Karpas-422 (cell line): ENCODE results near the gene ELAVL2. TPM values are rescaled to one million over a fixed set of nuclear protein-coding genes. Genes with fewer than 3 reads are reported as not detected.

Source experiments
- DNase-seq: peaks from one replicate; pipeline ENCODE4 v3.0.0-alpha.2; 2015
- H2AFZ ChIP-seq: fragments of 200-600 bp; sonication (generic); 2 replicates; pipeline ENCODE4 v1.6.1; 2014; ENCODE audit warnings: antibody characterized with exemption, low read length, mixed read lengths
- H3K27ac ChIP-seq: fragments of 200-600 bp; sonication (generic); 2 replicates; pipeline ENCODE4 v1.5.1; 2014; ENCODE audit warnings: mild to moderate bottlenecking, low read length, moderate library complexity
- H3K27me3 ChIP-seq: fragments of 200-600 bp; sonication (generic); 2 replicates; pipeline ENCODE4 v1.6.1; 2014; ENCODE audit warnings: low read length, mixed read lengths
- H3K36me3 ChIP-seq: fragments of 200-600 bp; sonication (generic); 2 replicates; pipeline ENCODE4 v1.6.1; 2014; ENCODE audit warnings: low read length, mixed read lengths; ENCODE audit not compliant: insufficient read depth
- H3K4me1 ChIP-seq: fragments of 200-600 bp; sonication (generic); 2 replicates; pipeline ENCODE4 v1.6.1; 2014; ENCODE audit warnings: mild to moderate bottlenecking, low read length, mixed read lengths
- H3K4me2 ChIP-seq: fragments of 200-600 bp; sonication (generic); 2 replicates; pipeline ENCODE4 v1.6.1; 2014; ENCODE audit warnings: low read length, low read depth, mild to moderate bottlenecking; ENCODE audit not compliant: poor library complexity, severe bottlenecking
- H3K4me3 ChIP-seq: fragments of 200-600 bp; sonication (generic); 2 replicates; pipeline ENCODE4 v1.5.1; 2014; ENCODE audit warnings: mild to moderate bottlenecking, antibody characterized with exemption, low read length, mixed read lengths
- H3K79me2 ChIP-seq: fragments of 200-600 bp; sonication (generic); 2 replicates; pipeline ENCODE4 v1.6.1; 2014; ENCODE audit warnings: mild to moderate bottlenecking, low read length, mixed read lengths
- H3K9ac ChIP-seq: fragments of 200-600 bp; sonication (generic); 2 replicates; pipeline ENCODE4 v1.6.0; 2014; ENCODE audit warnings: low read length
- H3K9me2 ChIP-seq: fragments of 200-600 bp; sonication (generic), shearing (Covaris generic); replicated peaks from 2 replicates; pipeline ENCODE4 v1.6.0; 2014; ENCODE audit warnings: mild to moderate bottlenecking, low read length, moderate library complexity; ENCODE audit not compliant: insufficient read depth
- H3K9me3 ChIP-seq: fragments of 300-700, 200-600 bp; sonication (generic); 2 replicates; pipeline ENCODE4 v1.6.1; 2014; ENCODE audit warnings: low read length, mixed read lengths
- H4K20me1 ChIP-seq: fragments of 200-600 bp; sonication (generic); 2 replicates; pipeline ENCODE4 v1.6.1; 2014; ENCODE audit warnings: mild to moderate bottlenecking, antibody characterized with exemption, low read length, low read depth; ENCODE audit not compliant: insufficient read depth
- total RNA-seq: library from RNA; depleted of rRNA; stranded (reverse); fragments of >200 nt; shearing (Covaris generic); gene quantifications from 2 replicates; pipeline ENCODE4 v1.2.3, GENCODE V29; 2014; ENCODE audit warnings: low replicate concordance; rRNA removed

ELAVL2 gene
- not detected in 2 replicates for total RNA-seq

DNA sequence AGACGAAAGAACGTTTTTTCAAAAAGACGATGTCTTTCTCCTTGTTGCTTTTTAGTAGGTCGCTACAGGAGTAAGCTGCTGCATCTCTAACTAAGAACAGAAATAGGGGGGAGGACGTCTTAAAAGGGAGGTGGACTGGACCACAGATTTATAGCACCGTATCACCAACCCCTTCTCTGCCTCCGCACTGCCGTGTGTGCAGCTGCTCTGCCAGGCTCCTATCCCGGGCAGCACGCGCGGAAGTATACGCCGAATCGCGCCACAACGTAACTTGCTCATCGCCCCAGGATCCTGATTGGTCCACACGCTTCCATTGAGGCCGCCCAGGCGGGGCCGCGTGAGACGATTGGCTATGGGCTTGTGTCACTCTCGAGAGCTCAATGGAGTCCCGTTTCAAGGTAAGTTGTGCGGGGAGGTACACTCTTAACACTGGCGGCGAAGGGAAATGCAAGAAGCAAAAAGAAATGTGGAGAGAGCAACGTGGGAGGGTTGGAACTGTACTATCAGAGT is at the start of gene ELAVL2:
Gene ELAVL2, minus strand, starts transcription at position 121 of the 510 bp plus-strand sequence. CDS start 64,006 bp downstream, outside the sequence.
- Histone ChIP-seq H2AFZ (no peak within 1 kb of the TSS), H3K27ac (no peak within 1 kb of the TSS), H3K79me2 (no peaks in the 10 kb centered on the region), H3K4me2 (no peak within 1 kb of the TSS), H3K9me2 (no peaks in the 10 kb centered on the region), H3K27me3 (no peaks in the 10 kb centered on the region), H3K36me3 (no peaks in the 10 kb centered on the region), H3K4me3 (no peak within 1 kb of the TSS), H3K9ac (no peak within 1 kb of the TSS), H4K20me1 (no peaks in the 10 kb centered on the region), H3K4me1 (no peaks in the 10 kb centered on the region), H3K9me3 (0 out of 2 replicates have a peak, but pooled peaks cover 5% of the 10 kb centered on the region)
- DNase-seq, result no peak

DNA sequence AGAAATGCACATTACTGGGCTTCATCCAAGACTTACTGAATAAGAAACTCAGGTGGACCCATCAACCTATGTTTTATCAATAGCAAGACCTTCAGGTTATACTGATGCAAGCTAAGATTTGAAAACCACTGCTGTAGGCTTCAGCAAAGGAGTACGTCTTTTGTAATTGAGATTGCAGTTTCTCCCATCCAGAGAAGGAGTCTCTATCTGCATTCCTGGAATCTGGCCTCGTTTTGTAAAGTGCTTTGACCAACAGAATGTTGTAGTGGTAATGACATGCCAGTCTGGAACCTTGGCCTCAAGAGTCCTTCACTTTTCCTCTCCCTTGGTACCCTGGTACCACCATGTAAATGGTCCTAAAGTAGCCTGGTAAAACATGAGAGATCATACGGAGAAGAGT is 32.2 kb upstream of the ELAVL2 start:
- Histone ChIP-seq H2AFZ (no peak overlapping the region), H4K20me1 (no peaks in the 10 kb centered on the region), H3K27ac (no peak overlapping the region), H3K36me3 (no peaks in the 10 kb centered on the region), H3K4me1 (no peaks in the 10 kb centered on the region), H3K79me2 (no peaks in the 10 kb centered on the region), H3K9ac (no peak overlapping the region), H3K9me2 (no peaks in the 10 kb centered on the region), H3K9me3 (no peaks in the 10 kb centered on the region), H3K4me2 (no peak overlapping the region), H3K4me3 (no peak overlapping the region), H3K27me3 (no peaks in the 10 kb centered on the region)
- no peak for DNase-seq

DNA sequence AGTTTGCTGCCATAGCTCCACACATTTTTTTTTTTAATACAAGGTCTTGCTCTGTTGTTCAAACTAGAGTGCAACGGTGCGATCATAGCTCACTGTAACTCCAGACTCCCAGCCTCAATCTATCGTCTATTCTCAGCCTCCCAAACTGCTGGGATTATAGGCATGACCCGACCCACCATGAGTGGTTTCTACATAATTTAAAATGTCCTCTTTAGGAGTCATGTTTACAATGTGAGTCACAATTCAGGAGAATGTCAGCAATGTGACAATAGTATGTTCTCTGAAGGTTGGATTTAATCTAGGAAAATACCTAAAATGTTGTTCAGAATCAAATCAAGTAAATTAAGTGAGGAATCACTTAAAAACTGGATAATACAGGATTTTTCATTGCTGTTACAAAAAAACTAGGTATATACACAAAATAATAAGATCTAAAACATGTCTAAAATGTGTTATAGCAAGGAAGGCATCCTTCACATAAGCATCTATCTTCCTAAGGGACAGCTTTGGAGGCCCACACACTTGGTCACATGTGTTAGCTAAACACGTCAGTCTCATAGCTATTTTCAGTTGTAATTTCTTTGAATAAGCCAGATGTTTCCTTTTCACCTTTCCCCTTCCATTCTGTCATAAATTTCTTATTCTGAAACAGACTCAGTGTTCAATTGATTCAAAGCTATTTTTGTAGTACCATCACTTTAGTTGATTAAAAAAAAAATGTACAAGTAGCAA is 30.0 kb upstream of the ELAVL2 start:
- no peak overlapping the region for H3K9ac ChIP-seq

DNA sequence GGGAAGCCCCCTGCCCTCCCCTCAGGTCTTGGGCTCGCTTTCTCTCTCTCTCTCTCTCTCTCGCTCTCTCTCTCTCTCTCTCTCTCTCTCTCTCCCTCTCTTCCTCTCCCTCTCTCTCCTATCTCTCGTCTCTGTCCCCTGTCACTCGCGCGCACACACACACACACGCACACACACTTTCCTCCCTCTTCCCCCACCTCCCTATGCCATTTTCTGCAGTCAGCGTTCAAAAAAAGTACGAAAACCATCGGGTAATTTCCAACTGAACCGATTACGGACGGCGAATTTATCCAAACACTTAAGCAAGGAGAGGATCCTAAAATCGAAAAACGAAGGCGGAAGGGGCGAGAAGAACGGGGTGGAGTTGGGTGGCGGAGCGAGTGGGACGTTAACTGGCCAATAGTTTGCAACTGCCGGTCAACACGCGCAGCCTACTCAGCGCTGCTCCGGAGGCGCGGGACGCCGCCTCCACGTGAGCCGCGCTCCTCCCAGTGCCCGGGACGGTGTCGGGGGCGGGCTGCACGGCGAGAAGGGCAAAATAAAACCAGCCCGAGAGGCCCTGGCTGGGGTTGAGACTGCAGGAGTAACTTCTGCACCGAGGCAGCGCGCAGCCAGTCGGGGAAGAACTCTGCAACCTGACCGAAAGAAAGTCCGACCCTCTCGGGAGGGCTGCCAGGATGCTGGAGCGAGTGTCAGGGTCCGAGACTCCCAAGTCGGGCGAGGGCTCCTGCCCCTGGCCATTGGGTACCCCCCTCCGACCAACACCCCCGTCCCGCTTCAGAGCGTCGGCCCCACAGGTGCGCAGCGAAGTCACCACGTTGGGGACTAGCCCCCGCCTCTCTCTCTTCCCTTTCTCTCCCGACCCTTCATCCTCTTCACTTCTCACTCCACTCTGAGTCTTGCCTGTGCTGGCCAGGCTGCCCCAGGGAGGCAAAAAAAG is 24.9 kb upstream of the ELAVL2 start:
- Histone ChIP-seq H3K4me2 (no peak overlapping the region), H3K36me3 (no peaks in the 10 kb centered on the region), H3K79me2 (no peaks in the 10 kb centered on the region), H3K9me3 (no peaks in the 10 kb centered on the region; the same call in 1 of the 2 replicates), H3K9ac (no peak overlapping the region), H3K4me1 (no peaks in the 10 kb centered on the region), H3K27me3 (no peaks in the 10 kb centered on the region), H3K27ac (no peak overlapping the region), H2AFZ (no peak overlapping the region), H3K9me2 (no peaks in the 10 kb centered on the region), H3K4me3 (no peak overlapping the region), H4K20me1 (no peaks in the 10 kb centered on the region)
- DNase-seq, result no peak

More for the DNA sequence above, 30.0 kb upstream of the ELAVL2 start:
- no peaks in the 10 kb centered on the region; the same call in 1 of the 2 replicates for H3K9me3 ChIP-seq
- no peaks in the 10 kb centered on the region for H3K4me1 ChIP-seq
- no peak overlapping the region for H3K27ac ChIP-seq
- no peaks in the 10 kb centered on the region for H3K27me3 ChIP-seq
- no peaks in the 10 kb centered on the region for H3K9me2 ChIP-seq
- H4K20me1 ChIP-seq, result no peaks in the 10 kb centered on the region
- H2AFZ ChIP-seq, result no peak overlapping the region
- H3K36me3 ChIP-seq, result no peaks in the 10 kb centered on the region
- no peaks in the 10 kb centered on the region for H3K79me2 ChIP-seq
- no peak for DNase-seq
- H3K4me2 ChIP-seq, result no peak overlapping the region
- no peak overlapping the region for H3K4me3 ChIP-seq

DNA sequence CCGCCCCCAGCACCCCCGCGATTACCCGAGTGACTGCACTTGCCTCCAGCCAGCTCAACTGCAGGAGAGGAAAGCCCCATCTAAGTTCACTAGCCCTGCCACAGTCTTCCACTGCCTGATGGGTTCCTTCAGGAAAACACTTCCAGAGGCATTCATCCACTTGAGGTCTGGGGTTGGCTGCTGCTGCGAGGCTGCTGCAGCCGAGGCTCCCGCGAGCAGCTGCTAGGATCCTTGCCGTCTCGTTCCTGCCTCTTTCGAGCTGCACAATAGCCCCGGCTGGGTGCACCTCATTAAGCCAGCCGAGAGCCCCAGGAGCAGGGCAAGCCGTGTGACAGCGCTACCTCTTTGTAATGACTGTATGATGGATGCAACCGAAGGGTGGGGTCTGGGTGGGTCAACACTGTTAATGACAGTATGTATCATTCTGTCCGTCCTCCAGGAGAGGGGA is 24.2 kb upstream of the ELAVL2 start:
- no peak overlapping the region for H2AFZ ChIP-seq

DNA sequence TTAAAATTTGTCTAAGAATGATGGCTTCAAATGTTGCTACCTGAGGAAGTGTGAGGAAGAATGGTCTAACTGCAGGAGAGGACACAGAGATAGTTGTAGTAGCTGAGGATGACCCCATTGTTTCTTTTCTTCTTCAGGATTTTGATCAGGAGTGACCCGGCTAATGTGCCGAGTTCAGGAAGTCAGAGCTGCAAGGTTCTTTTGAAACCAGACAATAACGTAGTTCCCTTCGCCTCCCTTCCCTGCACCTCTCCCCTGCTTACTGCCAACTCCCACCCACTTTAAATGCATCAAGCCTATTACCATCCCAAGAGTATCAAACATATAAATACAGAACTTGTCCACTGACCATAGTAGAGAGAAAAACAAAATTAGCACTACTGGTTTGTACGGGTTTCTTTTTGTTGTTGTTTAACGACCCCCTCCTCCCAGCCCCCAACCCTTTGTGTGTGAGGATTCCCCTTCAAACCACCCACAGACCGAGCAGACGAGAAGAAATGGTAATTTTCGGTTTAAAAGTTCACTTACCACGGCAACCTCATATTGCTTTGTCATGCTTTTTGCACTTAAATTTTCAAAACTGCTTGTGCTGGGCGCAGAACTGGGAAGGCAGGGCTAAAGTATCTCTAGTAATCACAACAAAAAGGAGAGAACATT is 23.5 kb upstream of the ELAVL2 start:
- H3K9ac ChIP-seq, result no peak overlapping the region
- H3K4me2 ChIP-seq, result no peak overlapping the region
- H3K27ac ChIP-seq, result no peak overlapping the region
- no peaks in the 10 kb centered on the region for H4K20me1 ChIP-seq
- H3K36me3 ChIP-seq, result no peaks in the 10 kb centered on the region
- H3K79me2 ChIP-seq, result no peaks in the 10 kb centered on the region
- no peak for DNase-seq
- no peaks in the 10 kb centered on the region for H3K27me3 ChIP-seq
- no peaks in the 10 kb centered on the region; the same call in 1 of the 2 replicates for H3K9me3 ChIP-seq
- no peak overlapping the region for H3K4me3 ChIP-seq
- no peak overlapping the region for H2AFZ ChIP-seq
- no peaks in the 10 kb centered on the region for H3K4me1 ChIP-seq
- H3K9me2 ChIP-seq, result 0 out of 2 replicates have a peak, but pooled peaks cover 3% of the 10 kb centered on the region

More for the DNA sequence above, 24.2 kb upstream of the ELAVL2 start:
- Histone ChIP-seq H3K4me1 (no peaks in the 10 kb centered on the region), H3K4me2 (no peak overlapping the region), H3K4me3 (no peak overlapping the region), H3K27me3 (no peaks in the 10 kb centered on the region), H4K20me1 (no peaks in the 10 kb centered on the region), H3K27ac (no peak overlapping the region), H3K79me2 (no peaks in the 10 kb centered on the region), H3K9ac (no peak overlapping the region), H3K9me3 (no peaks in the 10 kb centered on the region; the same call in 1 of the 2 replicates), H3K9me2 (no peaks in the 10 kb centered on the region), H3K36me3 (no peaks in the 10 kb centered on the region)
- DNase-seq, result no peak

DNA sequence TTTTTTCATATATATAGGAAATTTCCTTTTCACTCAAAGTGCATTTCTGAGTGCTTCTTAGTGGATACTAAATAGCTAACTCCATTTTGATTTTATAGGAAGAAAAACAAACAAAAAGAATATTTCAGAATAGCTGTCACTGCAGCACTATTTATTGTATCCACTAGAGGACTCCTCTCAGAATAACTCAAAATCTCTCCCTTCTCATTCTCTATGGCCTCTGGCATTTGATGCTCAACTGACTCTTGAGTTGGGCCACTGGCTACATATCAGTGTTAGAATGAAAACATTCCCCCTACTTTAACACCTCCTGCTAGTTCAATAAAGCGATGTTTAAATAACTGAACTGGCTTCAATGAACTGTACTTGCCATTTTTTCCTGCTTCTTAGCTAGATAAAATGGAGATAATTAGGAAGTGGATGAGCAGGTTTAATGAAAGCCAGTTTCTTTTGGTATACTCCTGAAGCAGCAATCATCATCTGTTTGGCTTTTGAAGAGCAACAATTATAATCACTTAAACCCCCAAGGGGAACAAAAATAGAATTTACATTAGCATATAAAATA is 16.6 kb upstream of the ELAVL2 start:
- H3K9me3 ChIP-seq, result no peaks in the 10 kb centered on the region

More for the DNA sequence above, 16.6 kb upstream of the ELAVL2 start:
- Histone ChIP-seq H3K9me2 (0 out of 2 replicates have a peak, but pooled peaks cover 3% of the 10 kb centered on the region), H3K4me2 (no peak overlapping the region), H3K79me2 (no peaks in the 10 kb centered on the region), H3K9ac (no peak overlapping the region), H2AFZ (no peak overlapping the region), H3K36me3 (no peaks in the 10 kb centered on the region), H3K27me3 (no peaks in the 10 kb centered on the region), H4K20me1 (no peaks in the 10 kb centered on the region), H3K4me1 (no peaks in the 10 kb centered on the region), H3K4me3 (no peak overlapping the region), H3K27ac (no peak overlapping the region)
- peak; percentile 46 for DNase-seq
